Muscle of leg (tissue), 11 donors: ENCODE results near the gene FUT9. TPM values are rescaled to one million over a fixed set of nuclear protein-coding genes. Genes with fewer than 3 reads are reported as not detected.

ENCODE experiments used
- DNase-seq: peaks from one replicate; pipeline ENCODE4 v3.0.0; 2013
- H3K27ac ChIP-seq: one replicate; pipeline ENCODE4 v1.5.1; 2013; ENCODE audit warnings: mild to moderate bottlenecking, low read length, control low read depth
- H3K27me3 ChIP-seq: one replicate; pipeline ENCODE4 v1.6.1; 2013; ENCODE audit warnings: low read length; ENCODE audit not compliant: control insufficient read depth, insufficient read depth
- H3K36me3 ChIP-seq: one replicate; pipeline ENCODE4 v1.6.1; 2013; ENCODE audit warnings: low read length; ENCODE audit not compliant: control insufficient read depth, insufficient read depth
- H3K4me1 ChIP-seq: one replicate; pipeline ENCODE4 v1.6.1; 2013; ENCODE audit warnings: low read length; ENCODE audit not compliant: control insufficient read depth, insufficient read depth
- H3K4me3 ChIP-seq: one replicate; pipeline ENCODE4 v1.5.1; 2013; ENCODE audit warnings: low read length, control low read depth
- H3K9me3 ChIP-seq: replicated peaks from 2 replicates; pipeline ENCODE4 v1.6.1; 2013; ENCODE audit warnings: low read depth, low read length; ENCODE audit not compliant: control insufficient read depth
- WGBS: methylation state at CpG from one replicate; pipeline ENCODE4 v1.1.5; 2013; ENCODE audit warnings: missing lambda C conversion rate; ENCODE audit not compliant: insufficient coverage; 5-methylcytosine and 5-hydroxymethylcytosine counted together
- polyA plus RNA-seq, 8 donors: library from polyadenylated mRNA; unstranded; fragments of 120-200 nt; gene quantifications; one replicate each; pipeline versions ENCODE4 v1.2.1 to v1.2.3, GENCODE V29; 2013; ENCODE audit warnings: inconsistent platforms in 1 of 8, low replicate concordance in 1 of 8; ENCODE audit not compliant: insufficient read length in 8 of 8, insufficient read depth in 1 of 8
- total RNA-seq: library from RNA; stranded (reverse); fragments of 120-200 nt; gene quantifications from one replicate; pipeline ENCODE4 v1.2.4, GENCODE V29; 2013

FUT9 gene
- total and polyA plus RNA-seq, 9 donors, result 0.03 to 0.10 (median 0.07) TPM

GRCh38 chr6:96065213-96065612 lies 49.4 kb downstream of the FUT9 start:
- H3K27ac ChIP-seq, result no peak overlapping the region
- no peak for DNase-seq
- H3K27me3 ChIP-seq, result no peaks in the 10 kb centered on the region
- H3K4me1 ChIP-seq, result no peaks in the 10 kb centered on the region
- H3K36me3 ChIP-seq, result no peaks in the 10 kb centered on the region
- no CpG with 5 or more reads among the region's 2 CpGs for WGBS
- H3K4me3 ChIP-seq, result no peak overlapping the region
- no peaks in the 10 kb centered on the region for H3K9me3 ChIP-seq

GRCh38 chr6:96066376-96066775 lies 50.6 kb downstream of the FUT9 start:
- H3K27me3 ChIP-seq, result no peaks in the 10 kb centered on the region
- WGBS, result no CpG with 5 or more reads among the region's 1 CpG
- DNase-seq, result no peak

DNA sequence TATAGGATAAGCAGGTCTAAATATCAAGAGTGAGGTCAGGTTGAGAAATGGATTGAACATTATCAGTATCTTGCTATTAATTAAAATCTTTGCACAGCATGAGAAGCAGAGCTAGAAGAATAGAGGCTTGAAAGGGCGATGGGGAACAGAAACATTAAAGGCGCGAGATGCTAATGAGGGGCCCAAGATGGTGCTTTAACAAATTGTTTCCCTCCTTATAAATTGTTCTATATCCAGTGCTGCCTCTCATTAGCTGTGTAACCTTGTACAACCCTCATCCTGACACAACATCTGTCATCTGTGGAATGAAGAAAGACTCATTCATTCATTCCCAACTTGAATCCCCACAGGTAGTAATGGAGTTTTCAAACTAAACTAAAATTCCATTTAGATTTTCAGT lies 57.8 kb downstream of the FUT9 start:
- Histone ChIP-seq H3K27me3 (no peaks in the 10 kb centered on the region), H3K4me3 (no peak overlapping the region)
- WGBS, result no CpG with 5 or more reads among the region's 3 CpGs

More at GRCh38 chr6:96066376-96066775, 50.6 kb downstream of the FUT9 start:
- H3K9me3 ChIP-seq, result no peaks in the 10 kb centered on the region
- no peaks in the 10 kb centered on the region for H3K36me3 ChIP-seq
- no peaks in the 10 kb centered on the region for H3K4me1 ChIP-seq
- H3K27ac ChIP-seq, result no peak overlapping the region
- H3K4me3 ChIP-seq, result no peak overlapping the region

DNA sequence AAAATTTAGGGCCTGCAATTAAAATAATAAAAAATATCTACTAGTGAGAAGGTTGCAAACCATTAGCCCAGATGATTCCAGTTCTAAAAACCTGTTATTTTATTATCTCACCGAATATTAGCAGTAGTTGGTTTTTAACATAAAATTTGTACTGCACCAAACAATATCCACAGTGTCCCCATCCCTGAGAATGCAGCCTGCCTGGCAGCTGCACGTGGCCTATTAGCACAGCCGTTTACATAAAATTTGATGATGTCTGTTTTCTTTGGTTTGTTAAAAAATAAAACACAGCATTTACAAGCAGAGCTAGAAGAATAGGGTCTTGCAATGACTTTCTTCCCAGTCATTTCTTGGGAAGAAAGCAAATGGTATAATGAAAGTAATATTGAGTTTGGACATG lies 58.2 kb downstream of the FUT9 start:
- no peak for DNase-seq
- Histone ChIP-seq H3K4me1 (no peaks in the 10 kb centered on the region), H3K27ac (no peak overlapping the region), H3K27me3 (no peaks in the 10 kb centered on the region), H3K4me3 (no peak overlapping the region), H3K36me3 (no peaks in the 10 kb centered on the region), H3K9me3 (no peaks in the 10 kb centered on the region)
- no CpG with 5 or more reads among the region's 3 CpGs for WGBS

More for the DNA sequence above, 57.8 kb downstream of the FUT9 start:
- DNase-seq, result no peak
- Histone ChIP-seq H3K4me1 (no peaks in the 10 kb centered on the region), H3K36me3 (no peaks in the 10 kb centered on the region), H3K27ac (no peak overlapping the region), H3K9me3 (no peaks in the 10 kb centered on the region)

DNA sequence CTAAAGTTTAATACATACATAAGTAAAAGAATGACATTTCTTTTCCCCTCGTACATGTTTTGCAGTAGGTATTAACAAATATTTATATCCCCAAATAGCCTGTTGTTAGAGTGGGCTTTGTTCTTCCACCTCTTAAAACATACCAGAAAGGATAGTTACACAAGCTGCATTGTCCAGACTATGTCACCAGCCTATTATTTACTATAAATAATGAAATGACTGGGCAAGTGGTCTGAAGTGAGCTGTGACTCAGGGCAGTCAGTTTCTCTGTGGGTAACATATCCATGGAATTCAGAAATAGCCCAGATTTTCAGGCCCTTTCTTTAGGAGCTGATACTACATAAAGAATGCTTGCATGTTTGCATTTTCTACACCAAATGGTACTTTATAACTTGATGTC lies 60.1 kb downstream of the FUT9 start:
- no peak for DNase-seq
- Histone ChIP-seq H3K4me1 (no peaks in the 10 kb centered on the region), H3K36me3 (no peaks in the 10 kb centered on the region), H3K4me3 (no peak overlapping the region), H3K27me3 (no peaks in the 10 kb centered on the region), H3K9me3 (no peaks in the 10 kb centered on the region), H3K27ac (no peak overlapping the region)
- no CpG with 5 or more reads among the region's 1 CpG for whole genome bisulfite sequencing

DNA sequence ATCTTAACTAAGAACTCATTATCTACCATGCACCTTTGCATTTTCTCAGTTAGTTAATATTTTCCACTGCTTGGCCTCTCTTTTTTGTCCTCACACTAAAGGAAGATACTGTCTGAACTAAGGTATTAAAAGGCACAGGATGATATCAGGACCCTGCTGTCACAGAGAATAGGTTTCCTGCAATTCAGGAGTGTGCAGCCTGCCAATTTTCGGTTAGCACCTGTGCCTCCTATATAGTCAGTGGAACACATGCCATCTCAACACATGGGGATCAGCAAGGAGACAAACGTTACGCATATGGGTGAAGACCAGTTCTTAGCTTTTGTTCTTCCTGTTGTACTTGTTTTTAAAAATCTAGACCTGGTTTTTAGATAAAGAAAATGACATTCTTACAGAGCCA lies 71.0 kb downstream of the FUT9 start:
- no CpG with 5 or more reads among the region's 3 CpGs for WGBS
- no peak for DNase-seq

GRCh38 chr6:96089173-96089572 lies 73.4 kb downstream of the FUT9 start:
- Histone ChIP-seq H3K4me1 (no peaks in the 10 kb centered on the region), H3K27ac (no peak overlapping the region), H3K27me3 (no peaks in the 10 kb centered on the region), H3K9me3 (no peaks in the 10 kb centered on the region), H3K4me3 (no peak overlapping the region), H3K36me3 (no peaks in the 10 kb centered on the region)
- no CpG with 5 or more reads among the region's 1 CpG for WGBS
- DNase-seq, result no peak

More for the DNA sequence above, 71.0 kb downstream of the FUT9 start:
- Histone ChIP-seq H3K4me1 (no peaks in the 10 kb centered on the region), H3K36me3 (no peaks in the 10 kb centered on the region), H3K27ac (no peak overlapping the region), H3K4me3 (no peak overlapping the region), H3K9me3 (no peaks in the 10 kb centered on the region), H3K27me3 (no peaks in the 10 kb centered on the region)

- Histone ChIP-seq H3K4me1 (no peaks in the 10 kb centered on the region), H3K27me3 (no peaks in the 10 kb centered on the region), H3K9me3 (no peaks in the 10 kb centered on the region), H3K36me3 (no peaks in the 10 kb centered on the region), H3K27ac (no peak overlapping the region), H3K4me3 (no peak overlapping the region)
- DNase-seq, result no peak
- no CpG with 5 or more reads among the region's 1 CpG for whole genome bisulfite sequencing
Measured at GRCh38 chr6:96094077-96094476, 78.3 kb downstream of the FUT9 start.

- no peaks in the 10 kb centered on the region for H3K36me3 ChIP-seq
- DNase-seq, result no peak
- H3K4me3 ChIP-seq, result no peak overlapping the region
- no peak overlapping the region for H3K27ac ChIP-seq
- no peaks in the 10 kb centered on the region for H3K9me3 ChIP-seq
- H3K4me1 ChIP-seq, result no peaks in the 10 kb centered on the region
- no peaks in the 10 kb centered on the region for H3K27me3 ChIP-seq
Measured at GRCh38 chr6:96099069-96099468, 83.3 kb downstream of the FUT9 start.

DNA sequence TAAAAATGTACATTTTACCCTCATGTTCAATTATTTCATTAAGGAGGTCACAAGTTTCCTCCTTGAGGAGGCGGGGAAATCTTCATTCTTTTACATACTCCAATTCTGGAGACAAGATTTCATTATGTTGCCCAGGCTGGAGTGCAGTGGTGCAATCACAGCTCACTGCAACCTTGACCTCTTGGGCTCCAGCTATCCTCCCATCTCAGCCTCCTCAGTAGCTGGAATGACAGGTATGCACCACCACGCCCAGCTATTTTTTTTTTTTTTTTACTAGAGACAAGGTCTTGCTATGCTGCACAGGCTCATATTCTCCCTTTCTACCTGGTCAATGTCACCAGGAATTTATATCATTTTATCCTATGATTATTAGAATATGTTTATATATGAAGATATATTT lies 85.8 kb downstream of the FUT9 start:
- no peak for DNase-seq
- H3K36me3 ChIP-seq, result no peaks in the 10 kb centered on the region
- H3K27me3 ChIP-seq, result no peaks in the 10 kb centered on the region
- H3K27ac ChIP-seq, result no peak overlapping the region
- no peak overlapping the region for H3K4me3 ChIP-seq
- no peaks in the 10 kb centered on the region for H3K4me1 ChIP-seq
- WGBS, result 80% methylated on average over 1 of the region's 2 CpGs
- no peaks in the 10 kb centered on the region for H3K9me3 ChIP-seq

GRCh38 chr6:96104910-96105309 lies 89.1 kb downstream of the FUT9 start:
- no peaks in the 10 kb centered on the region for H3K27me3 ChIP-seq
- no peak overlapping the region for H3K4me3 ChIP-seq
- no peak overlapping the region for H3K27ac ChIP-seq
- no peaks in the 10 kb centered on the region for H3K4me1 ChIP-seq
- 90% methylated on average over 2 of the region's 4 CpGs for WGBS
- no peak for DNase-seq
- H3K9me3 ChIP-seq, result no peaks in the 10 kb centered on the region
- H3K36me3 ChIP-seq, result no peaks in the 10 kb centered on the region
